Mucosa of descending colon (tissue), 3 donors: ENCODE results near the gene TSPAN7. TPM values are rescaled to one million over a fixed set of nuclear protein-coding genes. Genes with fewer than 3 reads are reported as not detected.

Source experiments
- ATAC-seq: fragments of 200-7000 bp; cut with Tn5 transposase; one replicate; pipeline ENCODE4 v1.9.1; 2020; ENCODE audit warnings: mild to moderate bottlenecking, moderate library complexity
- DNase-seq, 3 donors: peaks; one replicate each; pipeline ENCODE4 v3.0.0-alpha.2; 2020
- H3K36me3 ChIP-seq: fragments of 200-600 bp; one replicate; pipeline ENCODE4 v1.8.0; 2021; ENCODE audit warnings: low read depth, mild to moderate bottlenecking
- H3K4me1 ChIP-seq: fragments of 200-600 bp; one replicate; pipeline ENCODE4 v1.8.0; 2021; ENCODE audit warnings: low read depth, mild to moderate bottlenecking
- H3K4me3 ChIP-seq: fragments of 200-600 bp; one replicate; pipeline ENCODE4 v1.8.0; 2021; ENCODE audit warnings: mild to moderate bottlenecking
- H3K9me3 ChIP-seq: fragments of 200-600 bp; one replicate; pipeline ENCODE4 v1.8.0; 2021; ENCODE audit warnings: mild to moderate bottlenecking
- CTCF ChIP-seq: fragments of 200-600 bp; IDR thresholded peaks from one replicate; pipeline ENCODE4 v1.8.0; 2022; ENCODE audit warnings: antibody characterized with exemption, mild to moderate bottlenecking
- intact Hi-C, 2 donors: fragments of 100-400 bp; cut with DNase I in 1 of 2; cut with micrococcal nuclease in 1 of 2; formaldehyde crosslinking; loops; one replicate each; pipeline versions ENCODE4 v1.11.0 to v1.11.1; 2022; cut with DNase I, micrococcal nuclease
- total RNA-seq, 3 donors: library from RNA; stranded (reverse); fragmentation: NEBNext Ultra II Directional in 2 of 3; extraction: Animal tissue kit (Norgen Biotek cat#: 25700) in 2 of 3; gene quantifications; one replicate each; pipeline versions ENCODE4 v1.2.1 to v1.2.4, GENCODE V29; 2021 to 2023
- donor health status: DM: no; HTN: no; CAD: no; lungs with moderate emphysema.
- donor health status: DM: no; HTN: no; CAD: no.
- donor health status: DM: no; HTN: yes; CAD: no.

TSPAN7 gene
- total RNA-seq, 3 donors from 2014 or later: 61.4 to 138 (median 104) TPM

- peak; percentile 73 for ATAC-seq
- Histone ChIP-seq H3K9me3 (no peaks in the 10 kb centered on the region), H3K36me3 (no peaks in the 10 kb centered on the region), H3K4me1 (no peaks in the 10 kb centered on the region), H3K4me3 (no peak overlapping the region)
- intact Hi-C loops: no loop called here
- TF ChIP-seq CTCF: no peak
- peak in 1 of 3 donors; percentile 12 for DNase-seq
These were observed 13.5 kb downstream of the TSPAN7 start for GRCh38 chrX:38574858-38575257.

- H3K9me3 ChIP-seq: no peaks in the 10 kb centered on the region
- no peak overlapping the region for H3K4me3 ChIP-seq
- ATAC-seq (peak; percentile 74), DNase-seq (no peak)
- no peak for TF ChIP-seq CTCF
- H3K36me3 ChIP-seq: no peaks in the 10 kb centered on the region
- no peaks in the 10 kb centered on the region for H3K4me1 ChIP-seq
- intact Hi-C loops: no loop called here
These were observed 14.5 kb downstream of the TSPAN7 start for GRCh38 chrX:38575888-38576287.

- ATAC-seq (peak; percentile 14), DNase-seq (no peak)
- peaks cover 3% of the 10 kb centered on the region for H3K4me1 ChIP-seq
- no peaks in the 10 kb centered on the region for H3K9me3 ChIP-seq
- no peak for TF ChIP-seq CTCF
- no peaks in the 10 kb centered on the region for H3K36me3 ChIP-seq
- H3K4me3 ChIP-seq: no peak overlapping the region
- intact Hi-C loops: no loop called here
These were observed 16.4 kb downstream of the TSPAN7 start for GRCh38 chrX:38577738-38578137.

GRCh38 chrX:38578167-38578566 is 16.8 kb downstream of the TSPAN7 start:
- ATAC-seq (peak; percentile 76), DNase-seq (peak in 1 of 3 donors; percentile 35)
- H3K4me3 ChIP-seq: no peak overlapping the region
- H3K36me3 ChIP-seq: no peaks in the 10 kb centered on the region
- H3K4me1 ChIP-seq: peaks cover 3% of the 10 kb centered on the region
- no peak for TF ChIP-seq CTCF
- intact Hi-C loops: no loop called here
- H3K9me3 ChIP-seq: no peaks in the 10 kb centered on the region

GRCh38 chrX:38583181-38583580 is 21.8 kb downstream of the TSPAN7 start:
- TF ChIP-seq CTCF: no peak
- DNase-seq (no peak), ATAC-seq (peak; percentile 70)
- no peaks in the 10 kb centered on the region for H3K9me3 ChIP-seq
- no peak overlapping the region for H3K4me3 ChIP-seq
- H3K36me3 ChIP-seq: no peaks in the 10 kb centered on the region
- intact Hi-C loops: no loop called here
- peaks cover 3% of the 10 kb centered on the region for H3K4me1 ChIP-seq

GRCh38 chrX:38594434-38594833 is 33.1 kb downstream of the TSPAN7 start:
- Histone ChIP-seq H3K9me3 (no peaks in the 10 kb centered on the region), H3K36me3 (no peaks in the 10 kb centered on the region), H3K4me1 (no peaks in the 10 kb centered on the region), H3K4me3 (no peak overlapping the region)
- no peak for TF ChIP-seq CTCF
- DNase-seq (no peak), ATAC-seq (no peak)
- intact Hi-C loops: no loop called here
